Thyroid gland (tissue), 4 donors: ENCODE results near the gene ISLR.

Source experiments
- CTCF ChIP-seq, 6 experiments: fragments of 200-600 bp in 3 of 6; fragments of 450-650 bp in 3 of 6; sonication (generic) in 3 of 6; IDR thresholded peaks; one replicate each; pipeline ENCODE4 v1.5.1; 2016 to 2019; ENCODE audit warnings: antibody characterized with exemption in 6 of 6, mild to moderate bottlenecking in 2 of 6, inconsistent platforms in 1 of 6, moderate library complexity in 1 of 6
- POLR2A ChIP-seq, 2 donors: fragments of 450-650 bp; IDR thresholded peaks; one replicate each; pipeline ENCODE4 v1.6.1; 2017; ENCODE audit warnings: antibody characterized with exemption in 2 of 2, mild to moderate bottlenecking in 2 of 2, moderate library complexity in 1 of 2

GRCh38 chr15:74174219-74174957 is 878 bp downstream of the ISLR start:
- no peak for TF ChIP-seq CTCF (IDR thresholded peaks at IDR 0.05)
- TF ChIP-seq POLR2A (IDR thresholded peaks at IDR 0.05): no peak
